Head of caudate nucleus (tissue), 42 donors: ENCODE measurements around the gene ZSCAN18.

ENCODE experiments used
- DNase-seq, 42 donors: peaks; one replicate each; pipeline versions ENCODE4 v3.0.0 to v3.0.0-alpha.2; 2020 to 2021; ENCODE audit warnings: mixed read lengths in 7 of 42
- intact Hi-C: fragments of 100-400 bp; cut with DNase I; formaldehyde crosslinking; loops from one replicate; pipeline ENCODE4 v1.15.0; 2022

Gene ZSCAN18

DNA sequence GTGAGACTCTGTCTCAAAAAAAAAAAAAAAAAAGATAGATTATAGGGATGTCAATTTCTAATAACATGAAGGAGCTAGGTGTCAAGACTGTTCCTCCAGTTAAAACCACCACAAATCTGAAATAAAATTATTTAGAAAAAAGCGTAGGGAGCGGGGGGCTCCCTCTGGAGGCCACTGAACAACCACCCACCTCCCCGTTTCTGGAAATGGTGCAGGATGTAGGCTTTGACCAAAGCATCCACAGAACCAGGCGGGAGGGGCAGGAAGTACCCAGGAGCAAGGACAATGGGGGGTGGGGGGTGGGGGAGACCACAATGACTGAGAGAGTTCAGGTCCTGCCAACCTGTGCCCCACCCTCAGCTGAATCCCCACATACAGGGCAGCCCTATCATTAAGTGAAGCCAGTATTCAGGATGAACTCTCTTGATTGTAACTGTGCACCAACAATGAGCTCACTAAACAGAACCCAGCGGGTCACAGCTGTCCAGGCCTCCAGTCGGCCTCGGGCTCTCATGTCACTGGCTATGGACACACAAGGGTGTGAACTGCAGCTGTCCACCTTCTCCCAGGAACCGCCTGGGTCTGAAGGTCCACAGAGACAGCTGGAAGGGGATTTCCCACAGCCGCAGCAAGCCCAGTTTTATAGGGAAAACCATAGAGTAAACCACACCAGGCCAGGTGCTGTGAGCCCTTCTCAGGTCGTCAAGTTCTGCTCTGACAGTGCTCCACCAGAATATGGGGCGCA is 6.6 kb downstream of the ZSCAN18 start:
- DNase-seq, result no peak
- intact Hi-C loops, result loop anchor here (10.0 kb wide), 1 partner anchor 63 kb away; the partner anchor contains the start of gene ZNF329

GRCh38 chr19:58089846-58090245 is 8.2 kb downstream of the ZSCAN18 start:
- intact Hi-C loops, result loop anchor here (10.0 kb wide), 1 partner anchor 65 kb away; the partner anchor contains the start of gene ZNF329
- DNase-seq, result no peak

DNA sequence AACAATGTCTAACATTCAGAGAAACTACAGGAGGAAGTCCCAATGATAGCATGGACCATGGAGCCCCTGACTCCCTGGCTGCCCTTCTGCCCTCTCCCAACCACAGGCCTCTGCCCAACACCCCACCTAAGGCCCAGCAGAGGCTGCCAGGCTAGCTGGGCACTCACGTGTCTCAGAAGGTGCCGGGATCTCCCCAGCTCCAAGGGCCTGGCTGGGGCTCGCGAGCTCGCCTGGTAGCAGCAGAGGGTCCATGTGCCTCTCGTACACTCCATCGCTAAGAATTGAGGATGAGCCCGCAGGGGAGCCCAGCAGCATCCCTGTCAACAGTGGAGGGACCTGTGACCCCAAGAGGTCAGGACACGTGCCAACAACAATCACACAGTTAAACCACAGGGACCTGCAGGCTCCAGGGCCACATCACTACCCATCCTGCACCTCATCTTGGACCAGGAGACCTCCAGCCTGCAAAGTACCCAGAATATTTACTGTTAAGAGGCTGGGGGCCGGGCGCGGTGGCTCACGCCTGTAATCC is 9.4 kb downstream of the ZSCAN18 start:
- no peak for DNase-seq
- intact Hi-C loops, result no loop called here

DNA sequence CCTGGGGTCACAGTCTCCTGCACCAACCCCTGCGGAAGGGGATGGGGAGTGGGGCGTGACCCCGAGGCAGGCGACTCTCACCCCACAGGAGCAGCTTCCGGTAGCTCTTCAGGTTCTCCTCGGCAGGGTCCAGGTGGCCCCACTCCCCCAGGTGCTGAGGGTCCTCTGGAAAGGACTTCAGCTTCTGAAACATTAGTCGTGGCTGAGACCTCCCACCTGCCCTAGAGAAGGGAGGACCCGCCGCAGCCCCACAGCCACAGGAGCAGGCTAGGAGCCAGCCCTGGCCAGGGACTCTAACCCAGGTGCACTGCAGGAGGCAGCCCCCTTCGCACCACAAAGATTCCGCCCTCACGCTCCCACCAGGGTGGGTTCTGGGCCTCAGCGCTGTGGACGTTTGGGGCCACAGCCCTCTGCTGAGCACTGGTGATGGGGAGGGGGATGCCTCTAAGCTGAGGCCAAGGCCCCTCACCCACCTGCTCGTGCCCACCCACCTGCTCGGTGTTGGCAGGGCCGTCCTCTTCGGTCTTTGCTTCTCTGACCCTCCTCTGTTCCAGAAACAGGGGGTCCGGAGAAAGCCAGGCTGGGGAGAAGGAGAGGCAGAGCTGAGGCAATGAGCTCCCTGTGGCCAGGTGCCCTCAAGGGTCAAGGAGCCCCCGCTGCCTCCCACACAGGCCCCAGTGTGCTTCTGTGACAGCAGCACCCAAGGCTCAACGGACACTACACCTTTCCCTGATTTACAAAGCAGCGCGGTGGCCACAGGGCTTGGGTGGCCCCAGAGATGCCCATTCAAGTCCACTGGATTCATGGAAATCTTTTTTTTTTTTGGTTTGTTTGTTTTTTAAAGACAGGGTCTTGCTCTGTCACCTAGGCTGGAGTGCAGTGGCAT is 11.0 kb downstream of the ZSCAN18 start:
- intact Hi-C loops, result no loop called here
- DNase-seq, result no peak

DNA sequence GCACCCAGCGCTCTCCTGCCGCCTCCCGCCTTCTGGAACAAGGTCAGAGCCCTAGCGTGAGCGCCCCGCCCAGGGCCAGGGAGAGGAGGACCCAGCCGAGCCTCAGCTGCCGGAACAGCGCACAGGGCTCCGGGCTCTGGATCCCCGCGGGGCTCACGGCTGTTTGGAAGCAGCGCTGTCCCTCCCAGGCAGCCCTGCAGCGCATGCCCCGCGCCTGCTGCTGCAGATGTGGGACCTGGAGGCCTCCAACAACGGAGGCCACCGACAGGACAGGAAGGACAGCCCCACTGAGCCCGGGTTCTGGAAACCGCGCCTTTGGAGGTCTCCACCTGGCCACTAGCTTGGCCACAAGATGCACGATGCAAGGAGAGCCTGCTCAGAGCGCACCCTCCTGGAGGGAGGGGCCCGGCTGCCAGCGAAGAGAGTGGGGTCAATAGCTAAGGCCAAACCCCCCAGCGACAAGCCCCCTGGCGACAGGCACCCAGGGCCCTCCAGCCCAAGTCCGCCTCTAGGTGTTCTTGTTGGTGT is 12.6 kb downstream of the ZSCAN18 start:
- peak in 1 of 42 donors; percentile 28 for DNase-seq
- intact Hi-C loops, result no loop called here

- intact Hi-C loops, result no loop called here
- no peak for DNase-seq
These were observed 13.3 kb downstream of the ZSCAN18 start for GRCh38 chr19:58084596-58085347.

GRCh38 chr19:58083021-58083420 is 15.0 kb downstream of the ZSCAN18 start:
- intact Hi-C loops, result no loop called here
- no peak for DNase-seq

- intact Hi-C loops, result no loop called here
These were observed 18.2 kb downstream of the ZSCAN18 start for GRCh38 chr19:58079792-58080191.

GRCh38 chr19:58067240-58067912 is 30.7 kb downstream of the ZSCAN18 start:
- no peak for DNase-seq
- intact Hi-C loops, result no loop called here

More at GRCh38 chr19:58079792-58080191, 18.2 kb downstream of the ZSCAN18 start:
- DNase-seq, result peak in 14 of 42 donors; percentile 19 to 86 (median 38)

GRCh38 chr19:58063712-58064111 is 34.3 kb downstream of the ZSCAN18 start:
- intact Hi-C loops, result no loop called here
- no peak for DNase-seq

DNA sequence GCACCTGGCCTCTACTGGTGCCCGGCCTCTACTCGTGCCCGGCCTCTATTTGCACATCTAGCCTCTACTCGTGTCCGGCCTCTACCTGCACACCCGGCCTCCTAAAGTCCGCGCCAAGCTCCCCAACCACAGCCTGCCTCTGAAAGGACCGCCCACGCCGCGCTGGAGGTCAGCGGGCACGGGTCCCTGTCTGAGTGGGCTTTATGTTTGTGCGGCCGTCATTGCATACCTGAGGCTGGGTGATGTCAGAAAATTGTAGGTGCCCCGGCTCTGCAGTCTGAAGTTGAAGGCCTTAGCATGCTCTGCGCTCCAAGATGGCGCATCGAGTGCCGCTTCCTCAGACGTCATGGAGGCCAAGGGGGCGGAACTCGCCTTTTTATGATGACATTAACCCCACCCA is 37.8 kb downstream of the ZSCAN18 start:
- intact Hi-C loops, result no loop called here
- peak in 1 of 42 donors; percentile 45 for DNase-seq

DNA sequence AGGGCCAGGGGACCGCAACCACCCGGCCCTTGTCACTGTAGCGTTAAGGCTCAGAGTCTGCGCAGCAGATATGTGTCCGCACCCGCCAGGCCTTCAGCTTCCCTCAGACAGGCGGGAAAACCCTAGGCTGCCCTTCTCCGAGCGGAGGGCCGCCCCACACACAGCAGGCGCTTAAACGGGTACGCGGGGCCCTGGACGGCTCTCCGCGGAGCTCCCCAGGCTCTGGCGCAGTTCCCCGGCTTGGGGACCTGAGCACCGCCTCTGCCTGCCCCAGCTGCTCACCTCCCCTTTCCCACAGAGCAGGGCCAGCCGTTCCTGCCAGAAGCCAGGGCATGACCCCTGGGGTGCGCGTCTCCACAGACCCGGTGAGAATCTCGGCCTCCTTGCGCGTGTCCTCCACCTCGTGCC is 38.4 kb downstream of the ZSCAN18 start:
- intact Hi-C loops, result loop anchor here (5.0 kb wide), 1 partner anchor 57 kb away; the partner anchor contains the start of gene ZNF606
- peak in 6 of 42 donors; percentile 8 to 23 (median 16) for DNase-seq

DNA sequence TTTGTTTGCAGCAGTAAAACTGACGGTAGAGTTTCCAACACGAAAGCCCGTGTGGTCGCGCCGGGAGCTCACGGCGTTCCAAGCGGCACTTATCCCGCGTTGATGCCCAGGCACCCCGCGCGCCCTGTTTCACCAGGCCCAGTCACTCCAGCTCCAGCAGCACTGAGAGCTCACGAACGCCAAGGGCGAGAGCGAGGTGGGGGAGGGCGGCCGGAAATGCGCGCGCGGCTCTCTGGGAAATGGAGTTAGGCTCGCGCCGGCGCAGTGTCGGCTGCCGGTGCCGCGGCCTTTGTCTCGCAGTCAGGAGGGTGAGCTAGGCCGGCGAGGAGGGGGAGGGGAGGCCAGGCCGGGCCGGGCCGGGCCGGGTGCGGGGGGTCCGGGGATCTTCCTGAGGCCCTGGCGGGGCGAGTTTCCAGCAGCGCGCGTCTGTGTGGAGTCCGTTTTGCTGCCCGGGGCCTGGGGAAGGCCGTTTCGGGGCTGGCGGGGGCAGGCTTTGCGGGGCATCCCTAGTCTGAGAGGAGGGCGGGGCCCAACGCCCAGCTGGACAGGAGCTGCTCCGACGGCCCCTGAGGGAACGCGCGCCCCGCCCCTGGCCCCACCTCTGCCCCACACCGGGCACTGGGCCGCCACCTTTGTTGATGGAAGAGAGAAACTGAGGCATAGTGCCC is 38.9 kb downstream of the ZSCAN18 start, which contains the start of gene ZNF135:
ZNF135 (plus strand) TSS at position 280 of the 668 bp plus-strand sequence. CDS start 721 bp downstream, outside the sequence.
- intact Hi-C loops, result loop anchor here (5.0 kb wide), 1 partner anchor 57 kb away; the partner anchor contains the start of gene ZNF606
- peak; percentile 75 to 94 (median 87) for DNase-seq

- intact Hi-C loops, result loop anchor here (5.0 kb wide), 1 partner anchor 56 kb away; the partner anchor contains the start of gene ZNF606
- DNase-seq, result peak in 6 of 42 donors; percentile 21 to 56 (median 31)
These were observed 39.6 kb downstream of the ZSCAN18 start for GRCh38 chr19:58058467-58058866.

DNA sequence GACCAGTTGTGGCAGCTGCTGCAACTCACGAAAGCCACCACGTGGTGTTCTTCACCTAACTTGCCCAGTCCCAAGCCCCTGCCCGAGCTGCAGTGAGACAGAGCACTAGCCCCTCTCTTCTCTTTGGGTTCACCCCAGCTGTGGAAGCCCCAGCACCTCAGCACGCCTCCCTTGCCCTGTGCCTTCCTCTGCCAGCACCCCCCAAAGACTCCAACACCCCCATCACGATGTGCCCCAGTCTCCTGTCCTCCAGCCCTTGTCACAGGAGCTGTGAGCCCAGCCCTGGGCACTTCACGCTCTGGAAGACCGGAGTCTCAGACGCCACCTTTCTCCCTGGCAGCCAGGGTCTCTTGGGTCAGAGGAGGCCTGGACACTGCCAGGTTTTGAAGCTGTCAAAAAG is 41.2 kb downstream of the ZSCAN18 start:
- intact Hi-C loops, result loop anchor here (5.0 kb wide), 1 partner anchor 55 kb away; the partner anchor contains the start of gene ZNF606

DNA sequence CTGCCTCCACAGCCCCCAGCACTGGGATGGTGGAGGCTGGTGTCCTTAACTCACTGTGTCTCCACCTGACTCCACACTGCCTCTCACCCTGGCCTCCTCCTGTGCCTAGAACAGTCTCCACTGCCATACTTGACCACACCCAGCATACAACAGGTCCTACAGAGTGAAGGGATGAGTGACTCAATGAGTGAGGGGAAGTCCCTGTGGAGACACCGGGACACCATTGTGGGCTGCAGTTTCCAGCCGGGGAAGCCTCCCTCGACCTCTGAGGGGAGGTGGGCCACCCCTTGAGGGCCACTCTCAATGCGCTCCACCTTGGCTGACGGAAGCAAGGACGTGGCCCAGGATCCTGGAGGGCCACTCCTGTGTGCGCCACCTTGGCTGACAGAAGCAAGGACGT is 41.8 kb downstream of the ZSCAN18 start:
- no peak for DNase-seq
- intact Hi-C loops, result loop anchor here (5.0 kb wide), 1 partner anchor 54 kb away; the partner anchor contains the start of gene ZNF606

More for the DNA sequence above, 41.2 kb downstream of the ZSCAN18 start:
- DNase-seq, result no peak
